GM21526 (cell line): ENCODE measurements around the gene DXO.
"Not testable (repeated sequence)": the region's sequence is repeated elsewhere in the genome, so short reads cannot be mapped to it uniquely, and the experiment has no call there.

Source experiments
- ATAC-seq: cut with Tn5 transposase; IDR thresholded peaks from one replicate; pipeline ENCODE4 v1.9.1; 2021; ENCODE audit warnings: moderate library complexity; ENCODE audit not compliant: unreplicated experiment, low FRiP score

DXO gene

DNA sequence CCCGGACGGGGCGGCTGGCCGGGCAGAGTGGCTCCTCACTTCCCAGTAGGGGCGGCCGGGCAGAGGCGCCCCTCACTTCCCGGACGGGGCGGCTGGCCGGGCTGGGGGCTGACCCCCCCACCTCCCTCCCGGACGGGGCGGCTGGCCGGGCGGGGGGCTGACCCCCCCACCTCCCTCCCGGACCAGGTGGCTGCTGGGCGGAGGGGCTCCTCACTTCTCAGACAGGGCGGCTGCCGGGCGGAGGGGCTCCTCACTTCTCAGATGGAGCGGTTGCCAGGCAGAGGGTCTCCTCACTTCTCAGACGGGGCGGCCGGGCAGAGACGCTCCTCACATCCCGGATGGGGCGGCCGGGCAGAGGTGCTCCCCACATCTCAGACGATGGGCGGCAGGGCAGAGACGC is 39.8 kb downstream of the DXO start:
- not testable (repeated sequence) for ATAC-seq

DNA sequence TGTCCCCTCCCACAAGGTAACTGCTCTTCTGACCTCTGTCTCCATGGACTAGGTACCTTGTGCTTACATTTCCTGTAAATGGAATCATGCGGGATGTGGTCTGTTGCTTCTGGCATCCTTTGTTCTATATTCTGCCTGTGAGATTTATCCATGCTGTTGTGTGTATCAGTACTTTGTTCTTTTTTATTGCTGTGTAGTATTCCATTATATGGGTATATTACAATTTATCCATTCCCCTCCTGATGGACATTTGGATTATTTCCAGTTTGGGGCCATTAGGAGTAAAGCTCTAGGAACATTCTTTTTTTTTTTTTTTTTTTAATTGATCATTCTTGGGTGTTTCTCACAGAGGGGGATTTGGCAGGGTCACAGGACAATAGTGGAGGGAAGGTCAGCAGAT is 41.0 kb downstream of the DXO start:
- no peak for ATAC-seq

DNA sequence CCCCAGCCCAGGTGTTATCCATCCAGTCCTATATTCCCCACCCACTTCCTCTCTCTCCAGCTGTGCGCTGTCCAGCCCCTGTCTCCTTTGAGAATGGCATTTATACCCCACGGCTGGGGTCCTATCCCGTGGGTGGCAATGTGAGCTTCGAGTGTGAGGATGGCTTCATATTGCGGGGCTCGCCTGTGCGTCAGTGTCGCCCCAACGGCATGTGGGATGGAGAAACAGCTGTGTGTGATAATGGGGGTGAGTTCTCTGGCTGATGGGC is 43.3 kb downstream of the DXO start:
- ATAC-seq: no peak

DNA sequence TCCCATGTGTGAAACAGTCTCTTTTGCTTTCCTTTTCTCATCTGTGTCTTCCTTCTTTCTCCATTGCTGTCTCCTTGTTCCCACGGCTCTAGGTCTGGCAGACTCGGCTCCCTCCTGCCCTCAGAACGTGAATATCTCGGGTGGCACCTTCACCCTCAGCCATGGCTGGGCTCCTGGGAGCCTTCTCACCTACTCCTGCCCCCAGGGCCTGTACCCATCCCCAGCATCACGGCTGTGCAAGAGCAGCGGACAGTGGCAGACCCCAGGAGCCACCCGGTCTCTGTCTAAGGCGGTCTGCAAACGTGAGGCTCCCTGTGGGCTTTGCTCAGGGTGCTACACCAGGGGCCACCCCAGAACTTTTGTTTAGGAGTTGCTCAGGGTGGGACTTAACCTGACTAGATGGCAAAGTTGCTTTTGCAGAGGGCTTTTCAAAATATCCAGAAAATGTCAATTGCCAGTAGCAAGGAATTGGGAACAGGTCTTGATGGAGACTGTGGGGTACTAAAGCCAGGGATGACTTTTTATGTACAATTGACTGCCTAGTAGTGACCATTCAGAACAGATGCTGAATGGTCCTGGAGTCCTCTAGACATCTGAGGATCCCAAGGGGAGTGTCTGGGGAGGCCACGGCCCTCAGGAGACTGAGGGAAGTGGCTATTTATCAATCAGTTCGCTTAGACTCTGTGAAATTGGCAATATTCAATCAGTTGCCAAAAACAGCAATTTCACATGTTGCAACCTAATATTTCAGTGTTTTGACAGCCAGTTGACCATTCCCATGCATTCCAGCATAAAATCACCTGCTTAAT is 43.9 kb downstream of the DXO start:
- ATAC-seq: no peak

DNA sequence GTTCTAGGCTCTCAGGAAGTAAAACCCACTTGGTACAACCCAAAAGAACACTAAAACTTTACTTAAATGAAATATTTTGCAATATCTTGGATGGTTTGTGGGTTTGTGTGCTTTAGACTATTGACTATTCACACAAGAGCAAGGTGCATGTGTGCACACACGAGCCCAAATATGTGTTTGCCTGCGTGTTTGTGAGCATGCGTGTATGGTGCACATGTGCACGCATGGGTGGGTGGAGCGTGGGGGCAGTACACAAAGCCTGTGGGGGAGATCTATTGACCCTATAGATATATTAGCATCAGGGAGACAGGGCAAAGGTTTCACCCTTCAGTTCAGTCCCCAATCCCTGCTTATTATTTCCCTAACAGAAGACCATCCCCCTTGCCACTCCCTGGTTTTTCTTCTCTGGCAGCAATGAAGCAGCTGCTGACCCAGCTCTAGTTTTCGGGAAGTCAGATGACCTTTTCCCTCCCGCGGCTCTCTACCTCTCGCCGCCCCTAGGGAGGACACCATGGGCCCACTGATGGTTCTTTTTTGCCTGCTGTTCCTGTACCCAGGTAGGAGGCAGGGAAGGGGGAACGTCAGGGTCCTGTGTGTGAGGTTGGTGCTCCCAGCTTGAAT is 44.6 kb downstream of the DXO start, which contains the start of gene C2:
Gene C2, plus strand, starts transcription at position 476 of the 621 bp plus-strand sequence. Its CDS starts 36 bp downstream, at position 512.
- no peak for ATAC-seq

- no peak for ATAC-seq
Measured at GRCh38 chr6:31922942-31923341, 49.0 kb downstream of the DXO start.

DNA sequence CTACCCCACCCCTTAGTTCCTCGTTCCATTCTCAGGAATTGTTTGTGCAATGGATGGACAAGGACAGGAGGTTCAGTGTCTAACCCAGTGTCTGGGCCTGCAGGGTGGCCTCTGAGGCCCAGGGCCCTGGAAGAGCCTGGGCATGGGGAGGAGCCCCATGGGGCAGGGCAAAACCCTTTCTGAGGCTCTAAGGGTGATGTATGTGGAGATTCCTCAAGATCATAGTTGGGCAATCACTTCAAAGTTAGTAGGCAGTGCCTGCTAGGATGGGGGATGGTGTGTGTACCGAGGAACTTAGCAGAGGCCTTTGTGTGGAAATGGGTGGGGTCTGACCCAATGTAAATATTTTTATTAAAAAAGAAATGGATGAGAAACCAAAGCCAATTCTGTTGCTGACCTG is 51.1 kb downstream of the DXO start:
- no peak for ATAC-seq
